Spleen (tissue), 11 donors: ENCODE results near the gene TMA7. TPM values are rescaled to one million over a fixed set of nuclear protein-coding genes. Genes with fewer than 3 reads are reported as not detected.
A peak's percentile ranks its signal among the peaks of the same experiment; 100 is the strongest.

Experiments
- DNase-seq: peaks from one replicate; pipeline ENCODE4 v3.0.0-alpha.2; 2020
- H3K27ac ChIP-seq, 8 donors: fragments of 200-600 bp; sonication (generic) in 7 of 8; 1 replicate in 4 of 8; 2 replicates in 4 of 8; pipeline versions ENCODE4 v1.5.0 to v1.8.0; 2016 to 2021; ENCODE audit warnings: inconsistent platforms in 4 of 8, mild to moderate bottlenecking in 4 of 8, moderate library complexity in 1 of 8
- H3K27me3 ChIP-seq, 7 donors: fragments of 200-600 bp; sonication (generic) in 6 of 7; replicated peaks in 1 of 7; 1 replicate in 4 of 7; 2 replicates in 3 of 7; pipeline versions ENCODE4 v1.5.0 to v1.8.0; 2016 to 2021; ENCODE audit warnings: inconsistent platforms in 3 of 7, mild to moderate bottlenecking in 1 of 7
- H3K36me3 ChIP-seq, 6 donors: fragments of 200-600 bp; sonication (generic) in 5 of 6; 1 replicate in 4 of 6; 2 replicates in 2 of 6; pipeline versions ENCODE4 v1.5.0 to v1.8.0; 2016 to 2021; ENCODE audit warnings: inconsistent platforms in 2 of 6
- H3K4me1 ChIP-seq, 6 donors: fragments of 200-600 bp; sonication (generic) in 5 of 6; 1 replicate in 3 of 6; 2 replicates in 3 of 6; pipeline versions ENCODE4 v1.5.0 to v1.8.0; 2016 to 2021; ENCODE audit warnings: inconsistent platforms in 3 of 6
- H3K4me3 ChIP-seq, 8 donors: fragments of 200-600 bp; sonication (generic) in 7 of 8; 1 replicate in 4 of 8; 2 replicates in 4 of 8; pipeline versions ENCODE4 v1.5.0 to v1.8.0; 2016 to 2021; ENCODE audit warnings: inconsistent platforms in 4 of 8, mild to moderate bottlenecking in 4 of 8, moderate library complexity in 2 of 8
- H3K9me3 ChIP-seq, 8 donors: fragments of 200-600 bp; sonication (generic) in 7 of 8; 1 replicate in 4 of 8; 2 replicates in 4 of 8; pipeline versions ENCODE4 v1.5.0 to v1.8.0; 2016 to 2021; ENCODE audit warnings: inconsistent platforms in 4 of 8
- CTCF ChIP-seq, 11 experiments: fragments of 200-600 bp in 7 of 11; fragments of 450-650 bp in 4 of 11; sonication (generic) in 4 of 11; IDR thresholded peaks in 8 of 11; conservative IDR thresholded peaks in 3 of 11; 1 replicate in 7 of 11; 2 replicates in 4 of 11; pipeline versions ENCODE4 v1.4.0 to v1.8.0; 2016 to 2021; ENCODE audit warnings: antibody characterized with exemption in 11 of 11, inconsistent platforms in 4 of 11, mild to moderate bottlenecking in 1 of 11
- POLR2A ChIP-seq, 3 donors: fragments of 450-650 bp; IDR thresholded peaks; one replicate each; pipeline ENCODE4 v1.5.1; 2017; ENCODE audit warnings: antibody characterized with exemption in 3 of 3, mild to moderate bottlenecking in 1 of 3
- POLR2AphosphoS5 ChIP-seq, 3 donors: sonication (generic); formaldehyde crosslinking; IDR thresholded peaks; one replicate each; pipeline ENCODE4 v1.5.1; 2017; ENCODE audit warnings: antibody characterized with exemption in 3 of 3
- WGBS, 5 donors: extraction: QIAGEN DNeasy Blood & Tissue Kit in 3 of 5; methylation state at CpG; one replicate each; pipeline versions ENCODE4 v1.1.5 to v1.1.7; 2013 to 2018; 5-methylcytosine and 5-hydroxymethylcytosine counted together
- intact Hi-C: fragments of 100-400 bp; cut with DNase I; formaldehyde crosslinking; loops from one replicate; pipeline ENCODE4 v1.15.0; 2023; ENCODE audit warnings: low total_unique reads
- polyA plus RNA-seq, 3 donors: library from polyadenylated mRNA; stranded (reverse); fragments of 200-250 nt; gene quantifications; one replicate each; pipeline ENCODE4 v1.2.1, GENCODE V29; 2013
- total RNA-seq, 7 donors: library from RNA; depleted of rRNA in 3 of 7; stranded (reverse); fragments of >200 nt in 3 of 7; fragmentation: NEBNext Ultra II Directional in 4 of 7; extraction: Animal tissue kit (Norgen Biotek cat#: 25700) in 4 of 7; gene quantifications; one replicate each; pipeline versions ENCODE4 v1.1.0 to v1.2.1, GENCODE V29; 2016 to 2021
- donor health status: healthy with polysubstance abuse.
- donor health status: DM: no; HTN: no; CAD: no; lungs with moderate emphysema.
- donor health status: DM: no; HTN: no; CAD: no.
- donor health status: Bipolar disorder and iron deficiency.
- donor health status: healthy.
- donor health status: DM: no; HTN: no; CAD: no.
- donor health status: DM: yes; HTN: yes; CAD: no.

TMA7 gene
- total and polyA plus RNA-seq, 10 donors, result 145 to 753 (median 216) TPM

GRCh38 chr3:48486952-48487351 lies 46.9 kb downstream of the TMA7 start:
- intact Hi-C loops, result no loop called here
- H3K27ac ChIP-seq, result no peak overlapping the region
- no peak for DNase-seq
- H3K36me3 ChIP-seq, result peaks cover 0 to 22% (median 0%) of the 10 kb centered on the region in 6 donors
- TF ChIP-seq POLR2A (IDR thresholded peaks at IDR 0.05), result no peak
- TF ChIP-seq POLR2AphosphoS5 (IDR thresholded peaks at IDR 0.05), result no peak
- no peak for TF ChIP-seq CTCF (IDR thresholded peaks at IDR 0.05 in 8 of 11, conservative IDR thresholded peaks at IDR 0.05 in 3 of 11)
- H3K4me1 ChIP-seq, result no peaks in the 10 kb centered on the region
- 84 to 94% (median 93%) methylated on average over 5 of the region's 5 CpGs for WGBS, 5 donors
- no peaks in the 10 kb centered on the region for H3K9me3 ChIP-seq
- no peaks in the 10 kb centered on the region for H3K27me3 ChIP-seq
- H3K4me3 ChIP-seq, result no peak overlapping the region

- Histone ChIP-seq H3K36me3 (peaks cover 0 to 76% (median 8%) of the 10 kb centered on the region in 6 donors), H3K9me3 (no peaks in the 10 kb centered on the region), H3K27ac (peak overlapping the region in 3 of 8 donors; percentile 32 to 42 (median 33)), H3K4me1 (peaks cover 0 to 12% (median 9%) of the 10 kb centered on the region in 6 donors), H3K4me3 (no peak overlapping the region), H3K27me3 (no peaks in the 10 kb centered on the region)
- WGBS, 5 donors, result 54 to 72% (median 65%) methylated on average over 7 of the region's 7 CpGs
- intact Hi-C loops, result no loop called here
- TF ChIP-seq CTCF (IDR thresholded peaks at IDR 0.05 in 8 of 11, conservative IDR thresholded peaks at IDR 0.05 in 3 of 11) (no peak), POLR2AphosphoS5 (IDR thresholded peaks at IDR 0.05) (peak in 1 of 3 donors; percentile 23)
- no peak for DNase-seq
Measured at GRCh38 chr3:48492461-48493202, 52.6 kb downstream of the TMA7 start.

- Histone ChIP-seq H3K4me3 (no peak overlapping the region), H3K9me3 (peaks cover 0 to 2% (median 0%) of the 10 kb centered on the region in 8 donors), H3K27ac (peak overlapping the region in 3 of 8 donors; percentile 32 to 42 (median 33)), H3K36me3 (peaks cover 0 to 82% (median 11%) of the 10 kb centered on the region in 6 donors), H3K27me3 (no peaks in the 10 kb centered on the region), H3K4me1 (peaks cover 0 to 12% (median 9%) of the 10 kb centered on the region in 6 donors)
- no peak for DNase-seq
- WGBS, 5 donors, result 89 to 98% (median 94%) methylated on average over 3 of the region's 3 CpGs
- TF ChIP-seq POLR2AphosphoS5 (IDR thresholded peaks at IDR 0.05), result no peak
- no peak for TF ChIP-seq POLR2A (IDR thresholded peaks at IDR 0.05)
- no peak for TF ChIP-seq CTCF (IDR thresholded peaks at IDR 0.05 in 8 of 11, conservative IDR thresholded peaks at IDR 0.05 in 3 of 11)
- intact Hi-C loops, result no loop called here
Measured at GRCh38 chr3:48493203-48493501, 53.1 kb downstream of the TMA7 start.

Other genes starting within 250 kb of the TMA7 start
- 10 to 100 TPM in 3 of 7 donors, 1 to 10 TPM in 4; 1.5 to 98.9 (median 7.3) TPM for gene CAMP, start 216.8 kb upstream of the TMA7 start, total RNA-seq
- 10 to 100 TPM; 14.1 to 26.1 (median 25.2) TPM for gene CAMP, start 216.8 kb upstream of the TMA7 start, polyA plus RNA-seq
- gene ZNF589, start 199.2 kb upstream of the TMA7 start, total RNA-seq, result 10 to 100 TPM; 20.1 to 56.5 (median 46.0) TPM
- gene ZNF589, start 199.2 kb upstream of the TMA7 start, polyA plus RNA-seq, result 10 to 100 TPM; 14.4 to 36.8 (median 24.5) TPM
- gene NME6, start 138.9 kb upstream of the TMA7 start, total RNA-seq, result 10 to 100 TPM; 23.5 to 46.4 (median 29.3) TPM
- gene NME6, start 138.9 kb upstream of the TMA7 start, polyA plus RNA-seq, result 10 to 100 TPM; 13.0 to 16.4 (median 15.0) TPM
- 1 to 10 TPM in 1 of 7 donors, not detected in 6; 6.1 TPM for gene SPINK8, start 106.6 kb upstream of the TMA7 start, total RNA-seq
- under 1 TPM in 2 of 3 donors, not detected in 1; 0.35 to 0.52 TPM for gene SPINK8, start 106.6 kb upstream of the TMA7 start, polyA plus RNA-seq
- gene FBXW12, start 68.0 kb upstream of the TMA7 start, total RNA-seq, result under 1 TPM in 2 of 7 donors, not detected in 5; 0.33 to 0.42 TPM
- not detected for gene FBXW12, start 68.0 kb upstream of the TMA7 start, polyA plus RNA-seq
- 10 to 100 TPM; 31.8 to 95.9 (median 58.2) TPM for gene PLXNB1, start 10.2 kb upstream of the TMA7 start, total RNA-seq
- gene PLXNB1, start 10.2 kb upstream of the TMA7 start, polyA plus RNA-seq, result 10 to 100 TPM; 12.3 to 58.3 (median 35.8) TPM
- gene CCDC51, start 138 bp upstream of the TMA7 start, total RNA-seq, result 10 to 100 TPM in 6 of 7 donors, 1 to 10 TPM in 1; 8.4 to 22.2 (median 18.7) TPM
- 10 to 100 TPM; 10.2 to 15.8 (median 12.4) TPM for gene CCDC51, start 138 bp upstream of the TMA7 start, polyA plus RNA-seq
- 10 to 100 TPM in 1 of 7 donors, 1 to 10 TPM in 6; 6.4 to 10.0 (median 7.0) TPM for gene ATRIP, start 6.5 kb downstream of the TMA7 start, total RNA-seq
- 1 to 10 TPM; 5.2 to 5.7 (median 5.2) TPM for gene ATRIP, start 6.5 kb downstream of the TMA7 start, polyA plus RNA-seq
- gene SHISA5, start 63.9 kb downstream of the TMA7 start, total RNA-seq, result 100 to 1,000 TPM; 154 to 227 (median 182) TPM
- gene SHISA5, start 63.9 kb downstream of the TMA7 start, polyA plus RNA-seq, result 100 to 1,000 TPM in 1 of 3 donors, 10 to 100 TPM in 2; 80.2 to 132 (median 85.6) TPM
- 10 to 100 TPM; 11.0 to 43.1 (median 22.8) TPM for gene PFKFB4, start 116.5 kb downstream of the TMA7 start, total RNA-seq
- gene PFKFB4, start 116.5 kb downstream of the TMA7 start, polyA plus RNA-seq, result 1 to 10 TPM; 2.0 to 4.8 (median 3.8) TPM
- under 1 TPM in 5 of 7 donors, not detected in 2; 0.20 to 0.60 (median 0.51) TPM for gene UCN2, start 123.5 kb downstream of the TMA7 start, total RNA-seq
- gene UCN2, start 123.5 kb downstream of the TMA7 start, polyA plus RNA-seq, result under 1 TPM; 0.21 to 0.61 (median 0.45) TPM
- 10 to 100 TPM in 5 of 7 donors, 1 to 10 TPM in 2; 8.6 to 33.7 (median 13.5) TPM for gene COL7A1, start 155.1 kb downstream of the TMA7 start, total RNA-seq
- 100 to 1,000 TPM in 2 of 3 donors, 10 to 100 TPM in 1; 39.7 to 144 (median 110) TPM for gene COL7A1, start 155.1 kb downstream of the TMA7 start, polyA plus RNA-seq
- 100 to 1,000 TPM; 126 to 222 (median 130) TPM for gene UQCRC1, start 169.4 kb downstream of the TMA7 start, total RNA-seq
- 100 to 1,000 TPM in 1 of 3 donors, 10 to 100 TPM in 2; 88.6 to 128 (median 92.6) TPM for gene UQCRC1, start 169.4 kb downstream of the TMA7 start, polyA plus RNA-seq
- not detected for gene TMEM89, start 181.5 kb downstream of the TMA7 start, total RNA-seq
- under 1 TPM in 2 of 3 donors, not detected in 1; 0.42 to 0.46 TPM for gene TMEM89, start 181.5 kb downstream of the TMA7 start, polyA plus RNA-seq
- 10 to 100 TPM; 18.0 to 59.7 (median 23.1) TPM for gene SLC26A6, start 195.2 kb downstream of the TMA7 start, total RNA-seq
- 10 to 100 TPM in 2 of 3 donors, 1 to 10 TPM in 1; 8.5 to 21.6 (median 17.1) TPM for gene SLC26A6, start 195.2 kb downstream of the TMA7 start, polyA plus RNA-seq
- 1 to 10 TPM in 6 of 7 donors, under 1 TPM in 1; 0.56 to 2.7 (median 1.8) TPM for gene CELSR3, start 222.6 kb downstream of the TMA7 start, total RNA-seq
- 1 to 10 TPM in 2 of 3 donors, under 1 TPM in 1; 0.89 to 2.5 (median 2.0) TPM for gene CELSR3, start 222.6 kb downstream of the TMA7 start, polyA plus RNA-seq
- gene NCKIPSD, start 245.7 kb downstream of the TMA7 start, total RNA-seq, result 10 to 100 TPM; 13.5 to 33.9 (median 19.9) TPM
- gene NCKIPSD, start 245.7 kb downstream of the TMA7 start, polyA plus RNA-seq, result 10 to 100 TPM in 1 of 3 donors, 1 to 10 TPM in 2; 5.9 to 10.3 (median 6.3) TPM